ENCODE results near the gene TBCD. TPM values are rescaled to one million over a fixed set of nuclear protein-coding genes. Genes with fewer than 3 reads are reported as not detected.

Gene TBCD
- total and polyA plus RNA-seq, 2 donors (not counting 1 experiment from before 2014, with no cell fraction given): 22.1 to 36.7 TPM

GRCh38 chr17:82835122-82835521 lies 83.3 kb downstream of the TBCD start:
- Histone ChIP-seq H3K9me3 (ENCODE audit: control insufficient read depth, insufficient read depth, low read depth, low read length) (no peaks in the 10 kb centered on the region), H3K4me1 (ENCODE audit: control insufficient read depth, extremely low read depth, insufficient read depth, low read length) (no peaks in the 10 kb centered on the region), H3K4me3 (replicated peaks in 1 of 4; ENCODE audit: control extremely low read depth in 1 of 4, insufficient read depth in 1 of 4, low read depth in 3 of 4, low read length in 4 of 4) (no peak overlapping the region), H3K4me2 (ENCODE audit: extremely low read depth, insufficient read depth, low read length) (no peak overlapping the region), H3K27me3 (ENCODE audit: control insufficient read depth, insufficient read depth, low read length) (no peaks in the 10 kb centered on the region), H2AFZ (ENCODE audit: low read length) (no peak overlapping the region), H3K9ac (ENCODE audit: insufficient read depth, low read length) (no peak overlapping the region), H3K79me2 (ENCODE audit: control insufficient read depth, insufficient read depth, low read length) (no peaks in the 10 kb centered on the region), H3K36me3 (ENCODE audit: control insufficient read depth, insufficient read depth, low read length) (no peaks in the 10 kb centered on the region), H4K20me1 (ENCODE audit: control insufficient read depth, extremely low read depth, insufficient read depth, low read length) (no peaks in the 10 kb centered on the region), H3K27ac (ENCODE audit: insufficient read depth, low read length) (no peak overlapping the region)
- TF ChIP-seq, protein P1, sequence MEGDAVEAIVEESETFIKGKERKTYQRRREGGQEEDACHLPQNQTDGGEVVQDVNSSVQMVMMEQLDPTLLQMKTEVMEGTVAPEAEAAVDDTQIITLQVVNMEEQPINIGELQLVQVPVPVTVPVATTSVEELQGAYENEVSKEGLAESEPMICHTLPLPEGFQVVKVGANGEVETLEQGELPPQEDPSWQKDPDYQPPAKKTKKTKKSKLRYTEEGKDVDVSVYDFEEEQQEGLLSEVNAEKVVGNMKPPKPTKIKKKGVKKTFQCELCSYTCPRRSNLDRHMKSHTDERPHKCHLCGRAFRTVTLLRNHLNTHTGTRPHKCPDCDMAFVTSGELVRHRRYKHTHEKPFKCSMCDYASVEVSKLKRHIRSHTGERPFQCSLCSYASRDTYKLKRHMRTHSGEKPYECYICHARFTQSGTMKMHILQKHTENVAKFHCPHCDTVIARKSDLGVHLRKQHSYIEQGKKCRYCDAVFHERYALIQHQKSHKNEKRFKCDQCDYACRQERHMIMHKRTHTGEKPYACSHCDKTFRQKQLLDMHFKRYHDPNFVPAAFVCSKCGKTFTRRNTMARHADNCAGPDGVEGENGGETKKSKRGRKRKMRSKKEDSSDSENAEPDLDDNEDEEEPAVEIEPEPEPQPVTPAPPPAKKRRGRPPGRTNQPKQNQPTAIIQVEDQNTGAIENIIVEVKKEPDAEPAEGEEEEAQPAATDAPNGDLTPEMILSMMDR (conservative IDR thresholded peaks at IDR 0.05 in 1 of 2, IDR thresholded peaks at IDR 0.05 in 1 of 2; ENCODE audit: low read depth in 1 of 2, low read length in 2 of 2): no peak
- TF ChIP-seq EZH2 (IDR thresholded peaks at IDR 0.05; ENCODE audit: low read length, missing control alignments): no peak
- DNase-seq (ENCODE audit: low read depth in 2 of 2): no peak

DNA sequence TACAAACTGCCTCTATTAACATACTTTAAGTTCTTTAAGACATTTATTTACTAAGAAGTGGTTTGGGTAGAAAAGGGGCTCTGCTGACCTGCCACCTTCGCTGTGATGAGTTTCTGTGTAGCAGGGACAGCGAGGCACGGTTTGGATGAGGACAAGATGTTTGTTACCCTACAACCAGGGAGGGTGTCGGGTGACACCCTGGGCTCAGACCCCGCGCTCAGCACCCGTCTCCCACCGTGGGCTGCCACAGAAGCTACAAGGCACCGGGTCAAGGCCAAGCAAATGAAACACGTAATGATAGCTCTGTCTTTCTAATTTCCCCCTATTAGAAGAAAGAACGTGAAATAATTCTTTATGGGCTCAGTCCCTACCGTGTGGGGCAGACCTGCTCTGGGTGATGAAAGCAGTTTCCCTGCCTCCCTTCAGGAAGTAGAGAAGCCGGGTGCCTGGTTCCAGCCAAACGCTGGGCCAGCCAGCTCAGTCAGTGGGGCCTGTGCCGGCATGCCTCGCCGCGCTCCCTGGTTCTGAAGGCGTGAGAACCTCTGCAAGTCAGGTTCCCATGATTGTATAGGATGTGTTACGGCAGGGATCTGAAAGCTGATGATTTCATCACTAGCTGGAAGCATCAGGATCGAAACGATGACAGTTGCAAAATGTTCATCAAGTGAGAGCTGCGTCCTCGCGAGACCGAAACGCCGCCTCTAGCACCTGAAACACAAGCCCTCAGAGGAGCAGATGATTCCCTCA lies 84.1 kb downstream of the TBCD start:
- no peak overlapping the region for H3K27ac ChIP-seq (ENCODE audit: insufficient read depth, low read length)
- H3K4me1 ChIP-seq (ENCODE audit: control insufficient read depth, extremely low read depth, insufficient read depth, low read length): no peaks in the 10 kb centered on the region
- no peak overlapping the region for H3K9ac ChIP-seq (ENCODE audit: insufficient read depth, low read length)

DNA sequence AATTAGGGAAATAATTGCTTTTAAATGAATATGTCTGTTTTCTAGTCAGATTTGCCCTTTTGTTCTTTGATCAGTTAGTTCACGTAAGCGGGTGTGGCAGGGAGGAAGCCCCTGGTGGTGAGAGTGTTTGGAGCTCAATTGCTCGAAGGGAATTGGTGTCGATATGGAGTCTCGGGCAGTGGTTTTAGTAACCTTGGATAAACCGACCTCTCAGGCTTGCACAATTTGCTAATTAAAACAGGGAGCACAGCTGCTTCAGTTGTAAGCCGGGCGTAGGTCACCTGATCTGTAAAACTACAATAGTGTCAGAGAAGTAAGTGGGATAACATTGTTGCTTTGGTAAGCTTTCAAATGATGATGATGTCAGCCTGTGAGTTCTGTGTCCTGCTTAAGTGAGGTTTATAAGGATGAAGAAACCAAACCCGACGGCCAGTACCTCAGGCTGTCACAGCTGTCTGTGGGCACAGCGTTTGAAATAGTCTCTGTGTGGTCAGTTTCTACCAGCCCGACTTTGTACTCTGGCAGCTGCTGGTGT lies 85.0 kb downstream of the TBCD start:
- no peak overlapping the region for H3K9ac ChIP-seq (ENCODE audit: insufficient read depth, low read length)
- DNase-seq (ENCODE audit: low read depth in 2 of 2): peak in 1 of 2 donors; percentile 24
- no peaks in the 10 kb centered on the region for H3K27me3 ChIP-seq (ENCODE audit: control insufficient read depth, insufficient read depth, low read length)
- H3K79me2 ChIP-seq (ENCODE audit: control insufficient read depth, insufficient read depth, low read length): no peaks in the 10 kb centered on the region
- H3K36me3 ChIP-seq (ENCODE audit: control insufficient read depth, insufficient read depth, low read length): no peaks in the 10 kb centered on the region
- H3K4me2 ChIP-seq (ENCODE audit: extremely low read depth, insufficient read depth, low read length): no peak overlapping the region
- H3K4me1 ChIP-seq (ENCODE audit: control insufficient read depth, extremely low read depth, insufficient read depth, low read length): no peaks in the 10 kb centered on the region
- no peak overlapping the region for H3K27ac ChIP-seq (ENCODE audit: insufficient read depth, low read length)
- TF ChIP-seq, protein P1 (conservative IDR thresholded peaks at IDR 0.05 in 1 of 2, IDR thresholded peaks at IDR 0.05 in 1 of 2; ENCODE audit: low read depth in 1 of 2, low read length in 2 of 2): peak in 1 of 2 donors; percentile 23
- TF ChIP-seq EZH2 (IDR thresholded peaks at IDR 0.05; ENCODE audit: low read length, missing control alignments): no peak
- H2AFZ ChIP-seq (ENCODE audit: low read length): no peak overlapping the region
- no peaks in the 10 kb centered on the region for H4K20me1 ChIP-seq (ENCODE audit: control insufficient read depth, extremely low read depth, insufficient read depth, low read length)
- H3K9me3 ChIP-seq (ENCODE audit: control insufficient read depth, insufficient read depth, low read depth, low read length): no peaks in the 10 kb centered on the region
- no peak overlapping the region for H3K4me3 ChIP-seq (replicated peaks in 1 of 4; ENCODE audit: control extremely low read depth in 1 of 4, insufficient read depth in 1 of 4, low read depth in 3 of 4, low read length in 4 of 4)

More for the DNA sequence above, 84.1 kb downstream of the TBCD start:
- no peaks in the 10 kb centered on the region for H4K20me1 ChIP-seq (ENCODE audit: control insufficient read depth, extremely low read depth, insufficient read depth, low read length)
- H3K79me2 ChIP-seq (ENCODE audit: control insufficient read depth, insufficient read depth, low read length): no peaks in the 10 kb centered on the region
- TF ChIP-seq, protein P1 (conservative IDR thresholded peaks at IDR 0.05 in 1 of 2, IDR thresholded peaks at IDR 0.05 in 1 of 2; ENCODE audit: low read depth in 1 of 2, low read length in 2 of 2): no peak
- TF ChIP-seq EZH2 (IDR thresholded peaks at IDR 0.05; ENCODE audit: low read length, missing control alignments): no peak
- no peak overlapping the region for H3K4me2 ChIP-seq (ENCODE audit: extremely low read depth, insufficient read depth, low read length)
- H3K4me3 ChIP-seq (replicated peaks in 1 of 4; ENCODE audit: control extremely low read depth in 1 of 4, insufficient read depth in 1 of 4, low read depth in 3 of 4, low read length in 4 of 4): no peak overlapping the region
- no peaks in the 10 kb centered on the region for H3K36me3 ChIP-seq (ENCODE audit: control insufficient read depth, insufficient read depth, low read length)
- no peaks in the 10 kb centered on the region for H3K9me3 ChIP-seq (ENCODE audit: control insufficient read depth, insufficient read depth, low read depth, low read length)
- no peak for DNase-seq (ENCODE audit: low read depth in 2 of 2)
- no peaks in the 10 kb centered on the region for H3K27me3 ChIP-seq (ENCODE audit: control insufficient read depth, insufficient read depth, low read length)
- H2AFZ ChIP-seq (ENCODE audit: low read length): no peak overlapping the region

Measured in fibroblast of lung (primary cell).